Neutrophil (primary cell): Measurements from ENCODE around the gene OR2A25.

Experiments
- H3K27ac ChIP-seq: fragments of 200-600 bp; sonication (generic); 2 replicates; pipeline ENCODE4 v1.5.1; 2016; ENCODE audit warnings: mild to moderate bottlenecking, moderate library complexity
- H3K27me3 ChIP-seq: fragments of 200-600 bp; sonication (generic); 2 replicates; pipeline ENCODE4 v1.6.0; 2016; ENCODE audit warnings: mild to moderate bottlenecking
- H3K36me3 ChIP-seq: fragments of 200-600 bp; sonication (generic); 2 replicates; pipeline ENCODE4 v1.5.1; 2017
- H3K4me1 ChIP-seq, 2 experiments: fragments of 200-600 bp in 1 of 2; sonication (generic) in 1 of 2; 1 replicate in 1 of 2; 2 replicates in 1 of 2; pipeline versions ENCODE4 v1.5.1 to v1.6.1; 2013 to 2016; ENCODE audit warnings: low read depth in 1 of 2, low read length in 1 of 2, mild to moderate bottlenecking in 1 of 2, moderate library complexity in 1 of 2; ENCODE audit not compliant: control insufficient read depth in 1 of 2, insufficient read depth in 1 of 2
- H3K4me3 ChIP-seq, 2 experiments: fragments of 200-600 bp in 1 of 2; sonication (generic) in 1 of 2; 1 replicate in 1 of 2; 2 replicates in 1 of 2; pipeline ENCODE4 v1.5.1; 2013 to 2016; ENCODE audit warnings: low read depth in 1 of 2, low read length in 1 of 2, mild to moderate bottlenecking in 1 of 2, moderate library complexity in 1 of 2
- H3K9me3 ChIP-seq: fragments of 200-600 bp; sonication (generic); 2 replicates; pipeline ENCODE4 v1.5.1; 2016
- TF ChIP-seq, protein P1 (sequence below): fragments of 200-600 bp; sonication (generic); IDR thresholded peaks from 2 replicates; pipeline ENCODE4 v1.5.1; 2016; ENCODE audit warnings: antibody characterized with exemption

Gene OR2A25

GRCh38 chr7:144098776-144099175, 29.2 kb downstream of the OR2A25 start:
- Histone ChIP-seq H3K27ac (no peak overlapping the region), H3K9me3 (no peaks in the 10 kb centered on the region), H3K36me3 (no peaks in the 10 kb centered on the region), H3K4me3 (no peak overlapping the region), H3K4me1 (no peaks in the 10 kb centered on the region), H3K27me3 (no peaks in the 10 kb centered on the region)
- TF ChIP-seq, protein P1, sequence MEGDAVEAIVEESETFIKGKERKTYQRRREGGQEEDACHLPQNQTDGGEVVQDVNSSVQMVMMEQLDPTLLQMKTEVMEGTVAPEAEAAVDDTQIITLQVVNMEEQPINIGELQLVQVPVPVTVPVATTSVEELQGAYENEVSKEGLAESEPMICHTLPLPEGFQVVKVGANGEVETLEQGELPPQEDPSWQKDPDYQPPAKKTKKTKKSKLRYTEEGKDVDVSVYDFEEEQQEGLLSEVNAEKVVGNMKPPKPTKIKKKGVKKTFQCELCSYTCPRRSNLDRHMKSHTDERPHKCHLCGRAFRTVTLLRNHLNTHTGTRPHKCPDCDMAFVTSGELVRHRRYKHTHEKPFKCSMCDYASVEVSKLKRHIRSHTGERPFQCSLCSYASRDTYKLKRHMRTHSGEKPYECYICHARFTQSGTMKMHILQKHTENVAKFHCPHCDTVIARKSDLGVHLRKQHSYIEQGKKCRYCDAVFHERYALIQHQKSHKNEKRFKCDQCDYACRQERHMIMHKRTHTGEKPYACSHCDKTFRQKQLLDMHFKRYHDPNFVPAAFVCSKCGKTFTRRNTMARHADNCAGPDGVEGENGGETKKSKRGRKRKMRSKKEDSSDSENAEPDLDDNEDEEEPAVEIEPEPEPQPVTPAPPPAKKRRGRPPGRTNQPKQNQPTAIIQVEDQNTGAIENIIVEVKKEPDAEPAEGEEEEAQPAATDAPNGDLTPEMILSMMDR: no peak

DNA sequence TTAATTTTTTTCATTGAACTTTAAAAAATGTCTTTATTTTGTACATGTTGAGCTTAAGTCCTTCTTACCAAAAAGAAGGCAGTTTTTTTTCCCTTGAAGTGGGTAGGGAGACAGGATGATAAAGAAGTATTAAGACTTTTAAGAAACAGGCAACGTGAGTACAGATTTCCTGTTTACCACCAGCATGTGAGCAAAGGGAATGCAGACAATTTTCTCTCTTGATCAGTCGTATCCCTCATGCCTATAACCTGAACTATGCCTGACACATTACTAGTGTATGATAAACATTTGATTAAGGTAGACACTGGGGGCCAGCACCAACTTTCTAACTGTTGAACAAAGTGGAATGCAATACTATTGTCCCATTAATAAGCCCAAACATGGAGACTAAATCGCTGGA, 31.0 kb downstream of the OR2A25 start:
- TF ChIP-seq, protein P1: no peak
- Histone ChIP-seq H3K4me3 (no peak overlapping the region), H3K27me3 (no peaks in the 10 kb centered on the region), H3K36me3 (no peaks in the 10 kb centered on the region), H3K27ac (no peak overlapping the region), H3K4me1 (no peaks in the 10 kb centered on the region), H3K9me3 (no peaks in the 10 kb centered on the region)

- Histone ChIP-seq H3K27ac (no peak overlapping the region), H3K9me3 (no peaks in the 10 kb centered on the region), H3K36me3 (no peaks in the 10 kb centered on the region), H3K4me1 (no peaks in the 10 kb centered on the region), H3K4me3 (no peak overlapping the region), H3K27me3 (no peaks in the 10 kb centered on the region)
- TF ChIP-seq, protein P1: no peak
These were observed 32.4 kb downstream of the OR2A25 start for GRCh38 chr7:144102041-144102440.

GRCh38 chr7:144105211-144105610, 35.6 kb downstream of the OR2A25 start:
- Histone ChIP-seq H3K4me1 (no peaks in the 10 kb centered on the region), H3K36me3 (no peaks in the 10 kb centered on the region), H3K9me3 (no peaks in the 10 kb centered on the region), H3K4me3 (no peak overlapping the region), H3K27me3 (no peaks in the 10 kb centered on the region), H3K27ac (no peak overlapping the region)
- TF ChIP-seq, protein P1: no peak

- Histone ChIP-seq H3K9me3 (no peaks in the 10 kb centered on the region), H3K36me3 (no peaks in the 10 kb centered on the region), H3K4me3 (no peak within 1 kb of the TSS), H3K27me3 (no peaks in the 10 kb centered on the region), H3K27ac (no peak within 1 kb of the TSS), H3K4me1 (no peaks in the 10 kb centered on the region)
- TF ChIP-seq, protein P1: no peak
These were observed 39.7 kb downstream of the OR2A25 start, which contains the start of gene OR2A2 for GRCh38 chr7:144109283-144109682. Gene OR2A2, plus strand, starts transcription at chr7:144109583. Its CDS starts 0 bp downstream, at chr7:144109583.

GRCh38 chr7:144110272-144110671, 40.7 kb downstream of the OR2A25 start:
- H3K4me1 ChIP-seq: no peaks in the 10 kb centered on the region
- TF ChIP-seq, protein P1: no peak
- no peaks in the 10 kb centered on the region for H3K27me3 ChIP-seq
- no peak overlapping the region for H3K27ac ChIP-seq
- no peaks in the 10 kb centered on the region for H3K9me3 ChIP-seq
- H3K36me3 ChIP-seq: no peaks in the 10 kb centered on the region
- no peak overlapping the region for H3K4me3 ChIP-seq
